ENCODE results near the gene TMEM31. TPM values are rescaled to one million over a fixed set of nuclear protein-coding genes. Genes with fewer than 3 reads are reported as not detected.

TMEM31 gene
- 1.4 TPM for total RNA-seq

GRCh38 chrX:103710609-103711008 is at the start of gene TMEM31:
Gene TMEM31 (plus strand): TSS chrX:103710909. CDS start chrX:103712259, 1,350 bp downstream.
- no peak for DNase-seq (ENCODE audit: low spot score)
- intact Hi-C loops (cut with DNase I) = no loop called here
- no peak for ATAC-seq

GRCh38 chrX:103663981-103664762 is 46.5 kb upstream of the TMEM31 start:
- DNase-seq (ENCODE audit: low spot score) (peak; percentile 63), ATAC-seq (no peak)
- intact Hi-C loops (cut with DNase I) = no loop called here

- intact Hi-C loops (cut with DNase I) = no loop called here
- DNase-seq (ENCODE audit: low spot score) (no peak), ATAC-seq (no peak)
Observed at GRCh38 chrX:103666202-103667107, 44.3 kb upstream of the TMEM31 start.

GRCh38 chrX:103669745-103670144 is 41.0 kb upstream of the TMEM31 start:
- no peak for ATAC-seq
- no peak for DNase-seq (ENCODE audit: low spot score)
- intact Hi-C loops (cut with DNase I) = no loop called here

GRCh38 chrX:103674531-103675454 is 35.9 kb upstream of the TMEM31 start:
- DNase-seq (ENCODE audit: low spot score) = no peak
- ATAC-seq = no peak
- intact Hi-C loops (cut with DNase I) = no loop called here

GRCh38 chrX:103678199-103678993 is 32.3 kb upstream of the TMEM31 start:
- ATAC-seq = no peak
- intact Hi-C loops (cut with DNase I) = no loop called here

GRCh38 chrX:103681443-103681842 is 29.3 kb upstream of the TMEM31 start:
- intact Hi-C loops (cut with DNase I) = loop anchor here (10.0 kb wide), 1 partner anchor 133 kb away; no protein-coding TSS in a partner anchor
- DNase-seq (ENCODE audit: low spot score) (no peak), ATAC-seq (no peak)

More at GRCh38 chrX:103678199-103678993, 32.3 kb upstream of the TMEM31 start:
- DNase-seq (ENCODE audit: low spot score) = no peak

- intact Hi-C loops (cut with DNase I) = loop anchor here (10.0 kb wide), 1 partner anchor 129 kb away; no protein-coding TSS in a partner anchor
- ATAC-seq (no peak), DNase-seq (ENCODE audit: low spot score) (no peak)
Observed at GRCh38 chrX:103685396-103685795, 25.3 kb upstream of the TMEM31 start.

- intact Hi-C loops (cut with DNase I) = loop anchor here (10.0 kb wide), 1 partner anchor 128 kb away; no protein-coding TSS in a partner anchor
- ATAC-seq = peak; percentile 94
- DNase-seq (ENCODE audit: low spot score) = peak; percentile 91
Observed at GRCh38 chrX:103686199-103687072, 24.3 kb upstream of the TMEM31 start, which contains the start of gene MORF4L2. Gene MORF4L2 (minus strand): TSS chrX:103686699. CDS start chrX:103677027, 9,672 bp downstream.

GRCh38 chrX:103687073-103687695 is 23.5 kb upstream of the TMEM31 start:
- intact Hi-C loops (cut with DNase I) = loop anchor here (10.0 kb wide), 1 partner anchor 128 kb away; no protein-coding TSS in a partner anchor
- peak; percentile 93 for DNase-seq (ENCODE audit: low spot score)
- peak; percentile 91 for ATAC-seq

- DNase-seq (ENCODE audit: low spot score) (peak; percentile 89), ATAC-seq (peak; percentile 51)
- intact Hi-C loops (cut with DNase I) = loop anchor here (10.0 kb wide), 1 partner anchor 127 kb away; no protein-coding TSS in a partner anchor
Observed at GRCh38 chrX:103687696-103688201, 23.0 kb upstream of the TMEM31 start.

GRCh38 chrX:103688946-103689345 is 21.8 kb upstream of the TMEM31 start:
- ATAC-seq = no peak
- no peak for DNase-seq (ENCODE audit: low spot score)
- intact Hi-C loops (cut with DNase I) = loop anchor here (10.0 kb wide), 1 partner anchor 126 kb away; no protein-coding TSS in a partner anchor

- DNase-seq (ENCODE audit: low spot score) (no peak), ATAC-seq (no peak)
- intact Hi-C loops (cut with DNase I) = no loop called here
Observed at GRCh38 chrX:103691059-103691458, 19.6 kb upstream of the TMEM31 start.

- intact Hi-C loops (cut with DNase I) = no loop called here
- ATAC-seq (no peak), DNase-seq (ENCODE audit: low spot score) (no peak)
Observed at GRCh38 chrX:103697687-103698086, 13.0 kb upstream of the TMEM31 start.

GRCh38 chrX:103699243-103699642 is 11.5 kb upstream of the TMEM31 start:
- ATAC-seq (no peak), DNase-seq (ENCODE audit: low spot score) (no peak)
- intact Hi-C loops (cut with DNase I) = no loop called here

- intact Hi-C loops (cut with DNase I) = no loop called here
- no peak for DNase-seq (ENCODE audit: low spot score)
Observed at GRCh38 chrX:103704863-103705262, 5.8 kb upstream of the TMEM31 start.

More at GRCh38 chrX:103704863-103705262, 5.8 kb upstream of the TMEM31 start:
- no peak for ATAC-seq
